Vagina (tissue), 2 donors: ENCODE measurements around the gene ARHGAP10. TPM values are rescaled to one million over a fixed set of nuclear protein-coding genes. Genes with fewer than 3 reads are reported as not detected.
A peak's percentile ranks its signal among the peaks of the same experiment; 100 is the strongest.

Experiments used
- DNase-seq, 2 donors: peaks; one replicate each; pipeline ENCODE4 v3.0.0-alpha.2; 2017; ENCODE audit errors: extremely low spot score in 2 of 2
- H3K27ac ChIP-seq: fragments of 200-600 bp; sonication (generic); one replicate; pipeline ENCODE4 v1.5.1; 2019
- H3K27me3 ChIP-seq: fragments of 200-600 bp; sonication (generic); one replicate; pipeline ENCODE4 v1.5.1; 2019
- H3K36me3 ChIP-seq, 2 donors: fragments of 200-600 bp; sonication (generic); one replicate each; pipeline ENCODE4 v1.5.1; 2017 to 2019
- H3K4me1 ChIP-seq: fragments of 200-600 bp; sonication (generic); one replicate; pipeline ENCODE4 v1.5.1; 2019
- H3K4me3 ChIP-seq, 2 donors: fragments of 200-600 bp; sonication (generic); 1 replicate in 1 of 2; 2 replicates in 1 of 2; pipeline ENCODE4 v1.5.1; 2016 to 2019
- H3K9me3 ChIP-seq: fragments of 200-600 bp; sonication (generic); one replicate; pipeline ENCODE4 v1.5.1; 2019
- CTCF ChIP-seq, 3 experiments: fragments of 450-650 bp in 2 of 3; fragments of 200-600 bp in 1 of 3; sonication (generic) in 1 of 3; IDR thresholded peaks; one replicate each; pipeline ENCODE4 v1.5.1; 2017 to 2019; ENCODE audit warnings: antibody characterized with exemption in 3 of 3, mild to moderate bottlenecking in 2 of 3, moderate library complexity in 2 of 3
- POLR2A ChIP-seq, 2 donors: fragments of 450-650 bp; IDR thresholded peaks; one replicate each; pipeline ENCODE4 v1.6.1; 2017; ENCODE audit warnings: antibody characterized with exemption in 2 of 2, mild to moderate bottlenecking in 2 of 2, moderate library complexity in 2 of 2
- POLR2AphosphoS5 ChIP-seq, 2 donors: sonication (generic); formaldehyde crosslinking; IDR thresholded peaks; one replicate each; pipeline ENCODE4 v1.9.0; 2017; ENCODE audit warnings: antibody characterized with exemption in 2 of 2, mild to moderate bottlenecking in 2 of 2, low read depth in 1 of 2; ENCODE audit not compliant: insufficient read depth in 1 of 2
- intact Hi-C: fragments of 100-400 bp; cut with DNase I; formaldehyde crosslinking; loops from one replicate; pipeline ENCODE4 v1.15.1; 2023
- total RNA-seq: library from RNA; depleted of rRNA; stranded (reverse); fragments of >200 nt; gene quantifications from one replicate; pipeline ENCODE4 v1.2.3, GENCODE V29; 2016

Gene ARHGAP10
- total RNA-seq, 1 donor from 2014 or later: 55.5 TPM

GRCh38 chr4:147723326-147723725 is 8.6 kb upstream of the ARHGAP10 start:
- peaks cover 11% of the 10 kb centered on the region for H3K4me1 ChIP-seq
- intact Hi-C loops: no loop called here
- peak overlapping the region; percentile 51 for H3K27ac ChIP-seq
- no peaks in the 10 kb centered on the region for H3K36me3 ChIP-seq
- H3K27me3 ChIP-seq: no peaks in the 10 kb centered on the region
- DNase-seq: no peak
- TF ChIP-seq POLR2AphosphoS5 (IDR thresholded peaks at IDR 0.05; ENCODE audit: insufficient read depth in 1 of 2, low read depth in 1 of 2): peak in 1 of 2 donors; percentile 79
- TF ChIP-seq CTCF (IDR thresholded peaks at IDR 0.05): no peak
- no peak for TF ChIP-seq POLR2A (IDR thresholded peaks at IDR 0.05)
- no peaks in the 10 kb centered on the region for H3K9me3 ChIP-seq
- H3K4me3 ChIP-seq: no peak overlapping the region

GRCh38 chr4:147724468-147725201 is 7.3 kb upstream of the ARHGAP10 start:
- intact Hi-C loops: no loop called here
- Histone ChIP-seq H3K27ac (no peak overlapping the region), H3K36me3 (no peaks in the 10 kb centered on the region), H3K4me1 (peaks cover 11% of the 10 kb centered on the region), H3K4me3 (no peak overlapping the region), H3K9me3 (no peaks in the 10 kb centered on the region), H3K27me3 (no peaks in the 10 kb centered on the region)
- DNase-seq: no peak
- TF ChIP-seq POLR2AphosphoS5 (IDR thresholded peaks at IDR 0.05; ENCODE audit: insufficient read depth in 1 of 2, low read depth in 1 of 2) (no peak), POLR2A (IDR thresholded peaks at IDR 0.05) (no peak), CTCF (IDR thresholded peaks at IDR 0.05) (no peak)

GRCh38 chr4:147725673-147726072 is 6.2 kb upstream of the ARHGAP10 start:
- H3K27me3 ChIP-seq: no peaks in the 10 kb centered on the region
- peaks cover 11% of the 10 kb centered on the region for H3K4me1 ChIP-seq
- intact Hi-C loops: no loop called here
- H3K27ac ChIP-seq: no peak overlapping the region
- no peaks in the 10 kb centered on the region for H3K36me3 ChIP-seq
- no peaks in the 10 kb centered on the region for H3K9me3 ChIP-seq
- no peak overlapping the region for H3K4me3 ChIP-seq
- TF ChIP-seq POLR2A (IDR thresholded peaks at IDR 0.05) (no peak), CTCF (IDR thresholded peaks at IDR 0.05) (no peak), POLR2AphosphoS5 (IDR thresholded peaks at IDR 0.05; ENCODE audit: insufficient read depth in 1 of 2, low read depth in 1 of 2) (no peak)
- no peak for DNase-seq

- peaks cover 11% of the 10 kb centered on the region for H3K4me1 ChIP-seq
- H3K27me3 ChIP-seq: no peaks in the 10 kb centered on the region
- intact Hi-C loops: no loop called here
- no peaks in the 10 kb centered on the region for H3K9me3 ChIP-seq
- TF ChIP-seq CTCF (IDR thresholded peaks at IDR 0.05): no peak
- TF ChIP-seq POLR2A (IDR thresholded peaks at IDR 0.05): no peak
- TF ChIP-seq POLR2AphosphoS5 (IDR thresholded peaks at IDR 0.05; ENCODE audit: insufficient read depth in 1 of 2, low read depth in 1 of 2): no peak
- no peak for DNase-seq
- H3K4me3 ChIP-seq: no peak overlapping the region
- no peaks in the 10 kb centered on the region for H3K36me3 ChIP-seq
- H3K27ac ChIP-seq: no peak overlapping the region
Observed at GRCh38 chr4:147727476-147728028, 4.3 kb upstream of the ARHGAP10 start.

GRCh38 chr4:147730333-147730732 is 1.6 kb upstream of the ARHGAP10 start:
- Histone ChIP-seq H3K4me3 (no peak overlapping the region), H3K4me1 (peaks cover 24% of the 10 kb centered on the region), H3K36me3 (no peaks in the 10 kb centered on the region), H3K9me3 (no peaks in the 10 kb centered on the region), H3K27ac (no peak overlapping the region), H3K27me3 (no peaks in the 10 kb centered on the region)
- intact Hi-C loops: loop anchor here (5.0 to 10.0 kb wide), 3 partner anchors 94 to 134 kb away; no protein-coding TSS in a partner anchor
- TF ChIP-seq POLR2A (IDR thresholded peaks at IDR 0.05): no peak
- TF ChIP-seq POLR2AphosphoS5 (IDR thresholded peaks at IDR 0.05; ENCODE audit: insufficient read depth in 1 of 2, low read depth in 1 of 2): no peak
- TF ChIP-seq CTCF (IDR thresholded peaks at IDR 0.05): no peak
- DNase-seq: no peak
